Measurements from ENCODE around the gene NCOA7. TPM values are rescaled to one million over a fixed set of nuclear protein-coding genes. Genes with fewer than 3 reads are reported as not detected.

Gene NCOA7
- total RNA-seq, 3 donors from 2014 or later = 62.6 to 94.7 (median 82.4) TPM

DNA sequence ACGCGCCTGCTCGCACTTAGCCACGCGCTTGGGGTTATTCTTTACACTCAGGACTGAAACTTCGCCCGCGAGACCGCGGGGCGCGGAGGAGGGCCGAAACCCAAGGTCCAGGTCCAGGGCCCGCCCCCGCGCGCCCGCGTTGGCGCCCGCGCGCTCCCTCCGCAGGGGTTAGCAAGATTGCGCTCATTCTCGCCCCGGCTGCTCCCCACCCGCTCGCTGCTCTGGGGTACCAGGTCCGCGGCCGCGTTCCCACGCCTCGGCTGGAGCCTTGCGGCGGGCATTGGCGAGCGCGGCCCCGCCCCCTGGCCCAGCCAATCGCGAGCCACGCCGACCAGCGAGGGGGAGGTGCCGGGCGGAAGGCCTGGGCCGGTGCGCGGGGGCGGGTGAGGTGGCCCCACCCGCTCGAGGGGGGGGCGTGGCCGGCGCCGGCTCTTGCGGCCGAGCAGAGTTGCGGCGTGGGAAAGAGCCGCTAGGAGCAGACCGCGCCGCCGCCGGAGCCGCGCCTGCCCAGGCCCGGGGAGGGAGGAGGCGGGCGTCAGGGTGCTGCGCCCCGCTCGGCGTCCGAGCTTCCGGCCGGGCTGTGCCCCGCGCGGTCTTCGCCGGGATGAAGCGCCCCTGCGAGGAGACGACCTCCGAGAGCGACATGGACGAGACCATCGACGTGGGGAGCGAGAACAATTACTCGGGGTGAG lies 41.4 kb upstream of the NCOA7 start, which contains the start of gene HEY2:
TSS of gene HEY2 (plus strand) at position 460 of the 692 bp plus-strand sequence. CDS start at position 605, 145 bp downstream.
- intact Hi-C loops (cut with DNase I; ENCODE audit: low total_unique reads) = no loop called here
- Histone ChIP-seq H3K4me3 (peak within 1 kb of the TSS; percentile 64 to 80 (median 76)), H3K27ac (peak within 1 kb of the TSS; percentile 88 to 94), H3K36me3 (no peaks in the 10 kb centered on the region), H3K27me3 (no peaks in the 10 kb centered on the region), H3K9me3 (no peaks in the 10 kb centered on the region), H3K4me1 (no peaks in the 10 kb centered on the region)
- TF ChIP-seq, protein P1, sequence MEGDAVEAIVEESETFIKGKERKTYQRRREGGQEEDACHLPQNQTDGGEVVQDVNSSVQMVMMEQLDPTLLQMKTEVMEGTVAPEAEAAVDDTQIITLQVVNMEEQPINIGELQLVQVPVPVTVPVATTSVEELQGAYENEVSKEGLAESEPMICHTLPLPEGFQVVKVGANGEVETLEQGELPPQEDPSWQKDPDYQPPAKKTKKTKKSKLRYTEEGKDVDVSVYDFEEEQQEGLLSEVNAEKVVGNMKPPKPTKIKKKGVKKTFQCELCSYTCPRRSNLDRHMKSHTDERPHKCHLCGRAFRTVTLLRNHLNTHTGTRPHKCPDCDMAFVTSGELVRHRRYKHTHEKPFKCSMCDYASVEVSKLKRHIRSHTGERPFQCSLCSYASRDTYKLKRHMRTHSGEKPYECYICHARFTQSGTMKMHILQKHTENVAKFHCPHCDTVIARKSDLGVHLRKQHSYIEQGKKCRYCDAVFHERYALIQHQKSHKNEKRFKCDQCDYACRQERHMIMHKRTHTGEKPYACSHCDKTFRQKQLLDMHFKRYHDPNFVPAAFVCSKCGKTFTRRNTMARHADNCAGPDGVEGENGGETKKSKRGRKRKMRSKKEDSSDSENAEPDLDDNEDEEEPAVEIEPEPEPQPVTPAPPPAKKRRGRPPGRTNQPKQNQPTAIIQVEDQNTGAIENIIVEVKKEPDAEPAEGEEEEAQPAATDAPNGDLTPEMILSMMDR (IDR thresholded peaks at IDR 0.05) = peak in 1 of 3 donors; percentile 42
- TF ChIP-seq POLR2A (IDR thresholded peaks at IDR 0.05) (peak; percentile 33), POLR2AphosphoS5 (IDR thresholded peaks at IDR 0.05) (peak in 2 of 3 donors; percentile 28 to 65)
- peak; percentile 80 to 90 for DNase-seq (ENCODE audit: low spot score in 2 of 2)

DNA sequence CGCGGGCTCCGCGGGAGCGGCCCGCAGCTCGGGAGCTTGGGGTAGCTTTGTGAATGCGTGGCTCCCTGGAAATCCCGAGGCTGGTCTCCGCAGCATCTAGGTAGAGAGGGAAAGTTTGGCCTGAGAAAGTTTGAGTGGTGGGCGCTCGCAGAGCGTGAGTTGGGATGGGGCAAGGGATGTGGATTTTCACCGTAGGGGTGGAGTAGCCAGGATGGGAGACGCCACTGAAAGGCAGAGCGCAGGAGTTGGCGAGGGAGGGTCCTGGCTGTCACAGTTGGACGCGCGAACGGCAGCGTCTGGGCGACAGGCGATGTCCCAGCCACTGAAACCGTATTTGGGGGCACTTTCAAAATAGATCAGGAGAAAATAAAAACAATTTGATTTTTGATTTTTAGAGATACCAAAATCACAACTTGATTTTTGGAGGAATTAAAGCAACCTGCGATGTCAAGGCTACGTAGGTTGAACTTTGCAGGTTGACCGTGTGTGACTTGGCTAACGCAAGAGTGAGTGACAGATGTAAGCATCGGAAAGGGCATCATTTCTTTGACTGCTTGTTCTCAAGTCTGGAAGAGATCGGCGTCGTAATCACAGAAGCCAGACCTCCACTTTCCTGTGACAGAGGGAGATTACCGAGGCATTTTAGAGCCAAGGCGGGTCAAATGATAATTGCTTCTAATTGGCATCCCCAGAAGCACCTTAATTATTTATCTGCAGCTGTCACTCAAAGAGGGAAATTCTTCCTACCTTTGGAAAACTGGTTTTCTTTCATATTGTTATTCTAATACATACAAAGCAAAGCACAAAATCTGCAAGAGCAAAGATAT lies 40.7 kb upstream of the NCOA7 start:
- intact Hi-C loops (cut with DNase I; ENCODE audit: low total_unique reads) = loop anchor here (10.0 kb wide), 1 partner anchor 445 kb away; the partner anchor contains the start of gene HDDC2
- Histone ChIP-seq H3K4me3 (peak overlapping the region; percentile 64 to 80 (median 76)), H3K27me3 (no peaks in the 10 kb centered on the region), H3K27ac (peak overlapping the region; percentile 88 to 94), H3K9me3 (no peaks in the 10 kb centered on the region), H3K4me1 (no peaks in the 10 kb centered on the region), H3K36me3 (no peaks in the 10 kb centered on the region)
- TF ChIP-seq POLR2AphosphoS5 (IDR thresholded peaks at IDR 0.05) = no peak
- TF ChIP-seq, protein P1 (IDR thresholded peaks at IDR 0.05) = no peak
- TF ChIP-seq POLR2A (IDR thresholded peaks at IDR 0.05) = no peak
- DNase-seq (ENCODE audit: low spot score in 2 of 2) = no peak

GRCh38 chr6:125750692-125751333 lies 39.9 kb upstream of the NCOA7 start:
- H3K9me3 ChIP-seq = no peaks in the 10 kb centered on the region

DNA sequence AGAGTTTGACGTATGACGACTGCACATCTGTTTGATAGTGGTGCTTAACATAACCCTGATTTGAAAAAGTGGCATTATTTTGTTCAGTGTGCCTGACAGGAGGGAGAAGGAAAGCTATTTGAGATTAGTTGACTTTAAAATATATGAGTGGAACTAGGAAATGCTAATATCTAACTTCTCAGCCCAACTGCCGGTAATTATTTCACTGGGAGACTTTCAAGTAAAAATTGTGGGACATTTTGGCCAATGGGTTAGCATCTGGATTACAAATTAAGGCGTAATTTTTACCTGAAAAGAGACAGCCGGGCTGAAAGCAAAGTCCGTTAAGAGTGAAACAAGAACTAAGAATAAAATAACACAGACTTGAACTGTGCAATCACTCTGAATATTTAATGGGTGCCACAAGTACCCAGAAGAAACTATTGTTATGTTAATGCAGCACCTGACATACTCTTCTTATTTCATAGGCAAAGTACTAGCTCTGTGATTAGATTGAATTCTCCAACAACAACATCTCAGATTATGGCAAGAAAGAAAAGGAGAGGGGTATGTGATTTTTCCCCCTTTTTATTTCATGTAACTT lies 39.3 kb upstream of the NCOA7 start:
- no peak overlapping the region for H3K27ac ChIP-seq
- no peaks in the 10 kb centered on the region for H3K27me3 ChIP-seq
- peak overlapping the region; percentile 64 to 80 (median 76) for H3K4me3 ChIP-seq
- no peaks in the 10 kb centered on the region for H3K36me3 ChIP-seq
- TF ChIP-seq POLR2A (IDR thresholded peaks at IDR 0.05) (no peak), POLR2AphosphoS5 (IDR thresholded peaks at IDR 0.05) (no peak)
- TF ChIP-seq, protein P1 (IDR thresholded peaks at IDR 0.05) = no peak
- H3K4me1 ChIP-seq = no peaks in the 10 kb centered on the region
- intact Hi-C loops (cut with DNase I; ENCODE audit: low total_unique reads) = loop anchor here (10.0 kb wide), 1 partner anchor 447 kb away; the partner anchor contains the start of gene HDDC2
- no peak for DNase-seq (ENCODE audit: low spot score in 2 of 2)
- no peaks in the 10 kb centered on the region for H3K9me3 ChIP-seq

More at GRCh38 chr6:125750692-125751333, 39.9 kb upstream of the NCOA7 start:
- intact Hi-C loops (cut with DNase I; ENCODE audit: low total_unique reads) = loop anchor here (10.0 kb wide), 1 partner anchor 446 kb away; the partner anchor contains the start of gene HDDC2
- DNase-seq (ENCODE audit: low spot score in 2 of 2) = no peak
- Histone ChIP-seq H3K27ac (peak overlapping the region in 1 of 2 donors; percentile 94), H3K36me3 (no peaks in the 10 kb centered on the region), H3K4me3 (peak overlapping the region; percentile 64 to 80 (median 76)), H3K4me1 (no peaks in the 10 kb centered on the region), H3K27me3 (no peaks in the 10 kb centered on the region)
- no peak for TF ChIP-seq POLR2AphosphoS5 (IDR thresholded peaks at IDR 0.05)
- no peak for TF ChIP-seq POLR2A (IDR thresholded peaks at IDR 0.05)
- TF ChIP-seq, protein P1 (IDR thresholded peaks at IDR 0.05) = no peak
